Ascending aorta (tissue), 2 donors: ENCODE data around the gene RSPH4A. TPM values are rescaled to one million over a fixed set of nuclear protein-coding genes. Genes with fewer than 3 reads are reported as not detected.
"Not testable (repeated sequence)": the region's sequence is repeated elsewhere in the genome, so short reads cannot be mapped to it uniquely, and the experiment has no call there.

Experiments
- DNase-seq, 2 donors: peaks; one replicate each; pipeline ENCODE4 v3.0.0-alpha.2; 2019; ENCODE audit warnings: low spot score in 2 of 2
- H3K27ac ChIP-seq, 2 donors: fragments of 200-600 bp; sonication (generic); one replicate each; pipeline ENCODE4 v1.5.1; 2016 to 2017; ENCODE audit warnings: mild to moderate bottlenecking in 1 of 2
- H3K27me3 ChIP-seq: fragments of 200-600 bp; sonication (generic); one replicate; pipeline ENCODE4 v1.5.1; 2017
- H3K36me3 ChIP-seq, 2 donors: fragments of 200-600 bp; sonication (generic); one replicate each; pipeline ENCODE4 v1.5.1; 2016
- H3K4me1 ChIP-seq, 2 donors: fragments of 200-600 bp; sonication (generic); one replicate each; pipeline ENCODE4 v1.5.1; 2016 to 2017; ENCODE audit warnings: mild to moderate bottlenecking in 1 of 2
- H3K4me3 ChIP-seq, 2 donors: fragments of 200-600 bp; sonication (generic); one replicate each; pipeline ENCODE4 v1.5.1; 2016 to 2017; ENCODE audit warnings: mild to moderate bottlenecking in 1 of 2
- H3K9me3 ChIP-seq, 2 donors: fragments of 200-600 bp; sonication (generic); one replicate each; pipeline ENCODE4 v1.5.1; 2016
- intact Hi-C: fragments of 100-400 bp; cut with DNase I; formaldehyde crosslinking; loops from one replicate; pipeline ENCODE4 v1.15.1; 2023
- total RNA-seq: library from RNA; depleted of rRNA; stranded (reverse); fragments of >200 nt; gene quantifications from one replicate; pipeline ENCODE4 v1.1.0, GENCODE V29; 2016
- TF ChIP-seq, protein P1 (sequence below), 3 experiments: fragments of 200-600 bp in 2 of 3; fragments of 450-650 bp in 1 of 3; sonication (generic) in 2 of 3; IDR thresholded peaks; one replicate each; pipeline ENCODE4 v1.5.1; 2016 to 2019; ENCODE audit warnings: antibody characterized with exemption in 3 of 3, mild to moderate bottlenecking in 1 of 3, moderate library complexity in 1 of 3

The RSPH4A gene
- total RNA-seq, 1 donor from 2014 or later, result 17.9 TPM

- H3K9me3 ChIP-seq, result no peaks in the 10 kb centered on the region
- H3K4me3 ChIP-seq, result no peak overlapping the region
- intact Hi-C loops, result no loop called here
- no peak overlapping the region for H3K27ac ChIP-seq
- TF ChIP-seq, protein P1, sequence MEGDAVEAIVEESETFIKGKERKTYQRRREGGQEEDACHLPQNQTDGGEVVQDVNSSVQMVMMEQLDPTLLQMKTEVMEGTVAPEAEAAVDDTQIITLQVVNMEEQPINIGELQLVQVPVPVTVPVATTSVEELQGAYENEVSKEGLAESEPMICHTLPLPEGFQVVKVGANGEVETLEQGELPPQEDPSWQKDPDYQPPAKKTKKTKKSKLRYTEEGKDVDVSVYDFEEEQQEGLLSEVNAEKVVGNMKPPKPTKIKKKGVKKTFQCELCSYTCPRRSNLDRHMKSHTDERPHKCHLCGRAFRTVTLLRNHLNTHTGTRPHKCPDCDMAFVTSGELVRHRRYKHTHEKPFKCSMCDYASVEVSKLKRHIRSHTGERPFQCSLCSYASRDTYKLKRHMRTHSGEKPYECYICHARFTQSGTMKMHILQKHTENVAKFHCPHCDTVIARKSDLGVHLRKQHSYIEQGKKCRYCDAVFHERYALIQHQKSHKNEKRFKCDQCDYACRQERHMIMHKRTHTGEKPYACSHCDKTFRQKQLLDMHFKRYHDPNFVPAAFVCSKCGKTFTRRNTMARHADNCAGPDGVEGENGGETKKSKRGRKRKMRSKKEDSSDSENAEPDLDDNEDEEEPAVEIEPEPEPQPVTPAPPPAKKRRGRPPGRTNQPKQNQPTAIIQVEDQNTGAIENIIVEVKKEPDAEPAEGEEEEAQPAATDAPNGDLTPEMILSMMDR (IDR thresholded peaks at IDR 0.05), result no peak
- peaks cover 2 to 35% of the 10 kb centered on the region in 2 donors for H3K36me3 ChIP-seq
- DNase-seq, result no peak
- H3K27me3 ChIP-seq, result no peaks in the 10 kb centered on the region
- H3K4me1 ChIP-seq, result no peaks in the 10 kb centered on the region
These were observed 36.1 kb upstream of the RSPH4A start for GRCh38 chr6:116580198-116580597.

- TF ChIP-seq, protein P1 (IDR thresholded peaks at IDR 0.05), result no peak
- Histone ChIP-seq H3K4me3 (no peak overlapping the region), H3K9me3 (no peaks in the 10 kb centered on the region), H3K36me3 (peaks cover 28 to 52% of the 10 kb centered on the region in 2 donors), H3K27me3 (no peaks in the 10 kb centered on the region), H3K27ac (no peak overlapping the region), H3K4me1 (no peaks in the 10 kb centered on the region)
- intact Hi-C loops, result no loop called here
- DNase-seq, result no peak
These were observed 30.0 kb upstream of the RSPH4A start for GRCh38 chr6:116586276-116586675.

- no peak overlapping the region for H3K27ac ChIP-seq
- no peak overlapping the region for H3K4me3 ChIP-seq
- no peak for DNase-seq
- no peaks in the 10 kb centered on the region for H3K9me3 ChIP-seq
- H3K36me3 ChIP-seq, result peaks cover 33 to 56% of the 10 kb centered on the region in 2 donors
- H3K4me1 ChIP-seq, result no peaks in the 10 kb centered on the region
- intact Hi-C loops, result no loop called here
- TF ChIP-seq, protein P1 (IDR thresholded peaks at IDR 0.05), result no peak
- no peaks in the 10 kb centered on the region for H3K27me3 ChIP-seq
These were observed 29.5 kb upstream of the RSPH4A start for GRCh38 chr6:116586738-116587137.

DNA sequence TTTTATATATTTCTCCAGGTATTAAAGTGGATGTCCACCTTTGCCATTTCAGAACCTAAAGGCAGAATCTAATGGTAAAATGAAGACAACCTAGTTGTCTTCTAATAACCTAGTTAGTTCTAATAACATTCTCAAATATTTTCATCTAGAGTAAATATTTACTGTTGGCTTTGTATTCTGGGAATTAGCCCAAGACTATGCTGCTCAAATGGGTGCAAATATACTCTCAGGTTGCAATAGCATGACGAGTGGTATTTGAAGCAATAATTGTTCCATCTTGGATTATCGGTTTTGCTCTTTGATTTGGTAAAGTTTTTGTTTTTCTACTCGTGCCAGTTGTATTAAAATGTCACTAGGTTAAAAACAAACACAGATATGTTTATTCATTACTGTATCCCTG is 21.0 kb upstream of the RSPH4A start:
- no peak for DNase-seq
- Histone ChIP-seq H3K4me1 (no peaks in the 10 kb centered on the region), H3K9me3 (no peaks in the 10 kb centered on the region), H3K27ac (no peak overlapping the region), H3K4me3 (no peak overlapping the region), H3K36me3 (peaks cover 23 to 52% of the 10 kb centered on the region in 2 donors), H3K27me3 (no peaks in the 10 kb centered on the region)
- intact Hi-C loops, result no loop called here
- TF ChIP-seq, protein P1 (IDR thresholded peaks at IDR 0.05), result no peak

DNA sequence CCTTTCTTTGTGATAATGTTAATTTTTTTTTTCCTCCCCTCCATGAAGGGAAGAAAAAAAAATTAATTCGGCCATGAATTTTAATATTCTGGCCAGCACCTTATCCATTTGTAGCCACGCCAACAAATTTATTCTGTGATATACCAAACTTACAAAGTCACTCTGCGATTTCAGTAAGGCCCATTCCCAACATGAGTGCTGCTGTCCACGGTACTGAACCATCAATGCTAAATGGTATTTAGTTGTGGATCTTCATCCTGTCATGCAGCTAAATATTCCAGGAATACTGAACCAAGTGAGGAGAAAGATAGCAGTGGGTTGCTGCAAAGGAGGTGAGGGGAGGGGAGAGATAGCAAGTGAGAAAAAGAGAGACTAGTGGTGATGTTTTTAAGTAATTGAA is 19.5 kb upstream of the RSPH4A start:
- Histone ChIP-seq H3K36me3 (peaks cover 16 to 37% of the 10 kb centered on the region in 2 donors), H3K4me3 (no peak overlapping the region), H3K9me3 (no peaks in the 10 kb centered on the region), H3K27me3 (no peaks in the 10 kb centered on the region), H3K27ac (no peak overlapping the region), H3K4me1 (no peaks in the 10 kb centered on the region)
- TF ChIP-seq, protein P1 (IDR thresholded peaks at IDR 0.05), result no peak
- intact Hi-C loops, result no loop called here
- no peak for DNase-seq

DNA sequence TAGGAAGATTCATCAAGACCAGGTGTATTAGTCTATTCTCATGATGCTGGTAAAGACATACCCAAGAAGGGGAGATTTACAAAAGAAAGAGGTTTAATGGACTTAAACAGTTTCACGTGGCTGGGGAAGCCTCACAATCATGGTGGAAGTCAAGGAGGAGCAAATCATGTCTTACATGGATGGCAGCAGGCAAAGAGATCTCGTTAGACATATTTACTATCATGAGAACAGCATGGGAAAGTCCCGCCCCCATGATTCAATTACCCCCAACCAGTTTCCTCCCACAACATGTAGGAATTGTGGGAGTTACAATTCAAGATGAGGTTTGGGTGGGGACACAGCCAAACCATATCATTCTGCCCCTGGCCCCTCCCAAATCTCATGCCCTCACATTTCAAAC is 12.4 kb upstream of the RSPH4A start:
- H3K27me3 ChIP-seq, intact Hi-C loops, H3K27ac ChIP-seq, H3K9me3 ChIP-seq, H3K4me3 ChIP-seq, H3K4me1 ChIP-seq, DNase-seq: not testable (repeated sequence)
- peaks cover 0 to 22% of the 10 kb centered on the region in 2 donors for H3K36me3 ChIP-seq

GRCh38 chr6:116604868-116605267 is 11.4 kb upstream of the RSPH4A start:
- H3K9me3 ChIP-seq, H3K27ac ChIP-seq, H3K27me3 ChIP-seq, intact Hi-C loops, H3K4me3 ChIP-seq, H3K4me1 ChIP-seq, DNase-seq: not testable (repeated sequence)
- peaks cover 0 to 22% of the 10 kb centered on the region in 2 donors for H3K36me3 ChIP-seq
